IMR-90 (cell line): ENCODE measurements around the gene OR5W2. TPM values are rescaled to one million over a fixed set of nuclear protein-coding genes. Genes with fewer than 3 reads are reported as not detected.
"Not testable (repeated sequence)": the region's sequence is repeated elsewhere in the genome, so short reads cannot be mapped to it uniquely, and the experiment has no call there.

Source experiments
- ATAC-seq: fragments of 200-7000 bp; cut with Tn5 transposase; 2 replicates; pipeline ENCODE4 v1.9.1; 2020; ENCODE audit warnings: low read depth, mild to moderate bottlenecking, moderate library complexity
- BruUV-seq: library from RNA; stranded (reverse); fragments of 400-500 nt; replicated peaks from 2 replicates; lab custom pipeline; 2021; lab: Mats Ljungman, UMichigan
- CTCF ChIA-PET: fragments of 300-600 bp; formaldehyde crosslinking; extraction: SDS; loops from one replicate; lab custom pipeline; 2021; ENCODE audit warnings: antibody characterized with exemption; lab: Yijun Ruan, JAX
- POLR2A ChIA-PET: fragments of 300-600 bp; sonication (Branson Sonifier 250); formaldehyde crosslinking; loops from one replicate; lab custom pipeline; 2022; ENCODE audit warnings: antibody characterized with exemption; ENCODE audit not compliant: unreplicated experiment; lab: Charles Lee
- DNase-seq: peaks from one replicate; pipeline ENCODE4 v3.0.0; 2013
- H2AFZ ChIP-seq: replicated peaks from 2 replicates; pipeline ENCODE3; 2013; ENCODE audit warnings: low read length, mild to moderate bottlenecking; ENCODE audit not compliant: poor library complexity
- H2AK5ac ChIP-seq: 2 replicates; pipeline ENCODE4 v1.6.1; 2013; ENCODE audit warnings: low read depth, low read length, inconsistent platforms
- H2AK9ac ChIP-seq: replicated peaks from 2 replicates; pipeline ENCODE3; 2013; ENCODE audit warnings: mild to moderate bottlenecking, low read depth, low read length, moderate library complexity; ENCODE audit not compliant: poor library complexity
- H2BK120ac ChIP-seq: 2 replicates; pipeline ENCODE4 v1.6.1; 2013; ENCODE audit warnings: low read depth, low read length, inconsistent platforms
- H2BK15ac ChIP-seq: 3 replicates; pipeline ENCODE4 v1.6.1; 2013; ENCODE audit warnings: low read depth, low read length, inconsistent platforms
- H2BK20ac ChIP-seq: 2 replicates; pipeline ENCODE4 v1.6.1; 2013; ENCODE audit warnings: low read depth, mild to moderate bottlenecking, inconsistent platforms, low read length, moderate library complexity
- H2BK5ac ChIP-seq: 2 replicates; pipeline ENCODE4 v1.6.1; 2013; ENCODE audit warnings: mild to moderate bottlenecking, low read depth, low read length, inconsistent platforms; ENCODE audit not compliant: poor library complexity, severe bottlenecking
- H3K14ac ChIP-seq: replicated peaks from 2 replicates; pipeline ENCODE4 v1.6.1; 2013; ENCODE audit warnings: low read depth, low read length, inconsistent platforms
- H3K18ac ChIP-seq: 2 replicates; pipeline ENCODE4 v1.6.1; 2013; ENCODE audit warnings: low read depth, low read length, control low read depth
- H3K23ac ChIP-seq: 2 replicates; pipeline ENCODE4 v1.6.1; 2013; ENCODE audit warnings: low read depth, low read length, inconsistent platforms
- H3K27ac ChIP-seq: 2 replicates; pipeline ENCODE4 v1.5.1; 2013; ENCODE audit warnings: mild to moderate bottlenecking, control low read depth, low read length; ENCODE audit not compliant: insufficient read depth
- H3K27me3 ChIP-seq: 2 replicates; pipeline ENCODE4 v1.6.1; 2013; ENCODE audit warnings: low read length; ENCODE audit not compliant: control insufficient read depth, insufficient read depth
- H3K36me3 ChIP-seq: 2 replicates; pipeline ENCODE4 v1.6.1; 2013; ENCODE audit warnings: low read length, mixed read lengths; ENCODE audit not compliant: control insufficient read depth, insufficient read depth
- H3K4ac ChIP-seq: 2 replicates; pipeline ENCODE4 v1.6.1; 2013; ENCODE audit warnings: low read depth, low read length, inconsistent platforms
- H3K4me1 ChIP-seq: 2 replicates; pipeline ENCODE4 v1.6.1; 2013; ENCODE audit warnings: low read length, mixed read lengths; ENCODE audit not compliant: control insufficient read depth, insufficient read depth
- H3K4me2 ChIP-seq: 2 replicates; pipeline ENCODE4 v1.6.1; 2013; ENCODE audit warnings: low read depth, mild to moderate bottlenecking, control low read depth, low read length, moderate library complexity
- H3K4me3 ChIP-seq: 2 replicates; pipeline ENCODE4 v1.5.1; 2013; ENCODE audit warnings: low read depth, mild to moderate bottlenecking, control low read depth, low read length, moderate library complexity; ENCODE audit not compliant: insufficient read depth
- H3K56ac ChIP-seq: 2 replicates; pipeline ENCODE4 v1.6.1; 2013; ENCODE audit warnings: low read length, inconsistent platforms; ENCODE audit not compliant: insufficient read depth; ENCODE audit errors: extremely low read depth
- H3K79me1 ChIP-seq, 2 experiments: 2 replicates each; pipeline ENCODE4 v1.6.1; 2013; ENCODE audit warnings: low read length in 2 of 2, inconsistent platforms in 1 of 2, low read depth in 1 of 2
- H3K9ac ChIP-seq: 2 replicates; pipeline ENCODE4 v1.6.1; 2013; ENCODE audit warnings: low read depth, low read length, control low read depth
- H3K9me1 ChIP-seq: 2 replicates; pipeline ENCODE4 v1.6.1; 2013; ENCODE audit warnings: low read length, inconsistent platforms; ENCODE audit not compliant: insufficient read depth
- H3K9me3 ChIP-seq: 2 replicates; pipeline ENCODE4 v1.6.1; 2013; ENCODE audit warnings: low read length; ENCODE audit not compliant: control insufficient read depth, insufficient read depth
- H4K20me1 ChIP-seq: 2 replicates; pipeline ENCODE4 v1.6.1; 2013; ENCODE audit warnings: low read length, inconsistent platforms; ENCODE audit not compliant: insufficient read depth
- H4K5ac ChIP-seq: 2 replicates; pipeline ENCODE4 v1.6.1; 2013; ENCODE audit warnings: mild to moderate bottlenecking, low read depth, low read length, control low read depth
- H4K8ac ChIP-seq, 2 experiments: 2 replicates each; pipeline ENCODE4 v1.6.1; 2013; ENCODE audit warnings: low read depth in 2 of 2, low read length in 2 of 2, control low read depth in 1 of 2, inconsistent platforms in 1 of 2
- H4K91ac ChIP-seq: 2 replicates; pipeline ENCODE4 v1.6.1; 2013; ENCODE audit warnings: low read depth, low read length, inconsistent platforms; ENCODE audit not compliant: insufficient read depth
- WGBS, 2 experiments: methylation state at CpG; one replicate each; pipeline versions ENCODE4 v1.1.5 to v1.1.7; 2013; ENCODE audit warnings: missing lambda C conversion rate in 2 of 2; ENCODE audit not compliant: insufficient read length in 1 of 2; ENCODE audit errors: extremely low coverage in 2 of 2; 5-methylcytosine and 5-hydroxymethylcytosine counted together
- dilution Hi-C: fragments of 300-500 bp; cut with HindIII; formaldehyde crosslinking; loops from one replicate; pipeline ENCODE4 v1.14.3; 2018; ENCODE audit warnings: low sequenced_read_pairs; ENCODE audit not compliant: unreplicated experiment
- in situ Hi-C: fragments of 300-500 bp; cut with MboI; formaldehyde crosslinking; loops from 3 replicates; pipeline ENCODE4 v1.14.3; 2019; ENCODE audit warnings: low sequenced_read_pairs, inconsistent platforms, mixed read lengths
- intact Hi-C: fragments of 100-400 bp; cut with micrococcal nuclease; formaldehyde crosslinking; loops from 2 replicates; pipeline ENCODE4 v1.10.0; 2022
- polyA plus RNA-seq, 3 experiments: library from polyadenylated mRNA; depleted of rRNA; stranded (reverse); fragments of >200 nt; gene quantifications; 2 replicates each; pipeline ENCODE4 v1.2.3, GENCODE V29; 2012; ENCODE audit warnings: low replicate concordance in 1 of 3
- total RNA-seq: library from RNA; depleted of rRNA; stranded (reverse); fragments of >200 nt; gene quantifications from 2 replicates; pipeline ENCODE4 v1.2.3, GENCODE V29; 2012

OR5W2 gene
- total and polyA plus RNA-seq, 2 of the 4 experiments (the other 2 are of a cell fraction), result not detected

DNA sequence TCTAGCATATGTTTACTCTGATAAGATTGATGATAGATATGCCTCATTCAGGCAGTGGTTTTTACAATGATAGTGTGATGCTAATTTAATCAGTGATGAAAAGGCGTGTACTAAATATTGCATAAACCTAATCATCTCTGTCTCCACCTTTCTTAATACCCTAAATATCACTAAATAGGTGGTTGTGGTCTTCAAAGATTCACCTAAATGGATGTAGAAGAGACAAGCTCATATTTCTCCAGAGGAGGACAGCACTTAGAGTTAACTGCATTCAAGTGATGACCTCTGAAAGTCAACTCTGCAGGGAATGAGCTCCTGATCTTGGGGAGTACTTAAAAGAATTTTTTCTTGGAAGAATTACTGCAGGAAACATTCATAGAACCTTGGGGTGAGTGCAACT is 31.4 kb downstream of the OR5W2 start, which contains the start of gene TRIM51:
Gene TRIM51, plus strand, starts transcription at position 301 of the 400 bp plus-strand sequence. CDS start 2,132 bp downstream, outside the sequence.
- H2AFZ ChIP-seq, BruUV-seq, H3K27ac ChIP-seq, in situ Hi-C loops, H3K4me2 ChIP-seq, H3K9me3 ChIP-seq, H2BK120ac ChIP-seq, H3K27me3 ChIP-seq, H2BK5ac ChIP-seq, H2BK20ac ChIP-seq, POLR2A ChIA-PET, H4K5ac ChIP-seq, H3K79me1 ChIP-seq, H3K4me1 ChIP-seq, intact Hi-C loops, H2BK15ac ChIP-seq, H4K20me1 ChIP-seq, H3K4ac ChIP-seq, ATAC-seq, H3K18ac ChIP-seq, DNase-seq, H2AK9ac ChIP-seq, H3K4me3 ChIP-seq, H3K9me1 ChIP-seq, H3K23ac ChIP-seq, H3K36me3 ChIP-seq, H3K14ac ChIP-seq, dilution Hi-C loops, H3K9ac ChIP-seq, H2AK5ac ChIP-seq, H4K8ac ChIP-seq, CTCF ChIA-PET, H3K56ac ChIP-seq, H4K91ac ChIP-seq: not testable (repeated sequence)
- no CpG with 5 or more reads among the region's 1 CpG for WGBS, 2 experiments

DNA sequence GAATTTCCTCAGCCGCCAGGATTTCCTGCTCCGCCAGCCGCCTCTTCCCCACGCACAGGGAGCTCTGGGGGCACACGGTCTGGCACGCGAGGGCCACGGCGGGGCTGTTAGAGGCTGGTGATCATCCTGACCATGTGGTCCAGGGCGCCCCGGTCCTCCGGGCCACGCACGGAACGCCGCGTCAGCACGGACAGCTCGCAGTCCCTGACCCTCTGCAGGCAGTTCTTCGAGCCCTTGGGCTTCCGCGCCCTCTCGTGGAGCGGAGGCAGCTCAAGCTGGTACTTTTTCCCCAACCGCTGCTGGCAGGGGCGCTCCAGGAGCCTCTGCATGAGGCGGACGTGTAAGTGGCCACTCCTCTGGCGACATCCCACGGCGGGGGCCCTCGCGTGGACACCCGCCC is 41.2 kb downstream of the OR5W2 start:
- H2AFZ ChIP-seq, H2BK120ac ChIP-seq, H3K14ac ChIP-seq, H3K9ac ChIP-seq, H2AK5ac ChIP-seq, in situ Hi-C loops, H3K27me3 ChIP-seq, DNase-seq, H3K4me2 ChIP-seq, H3K18ac ChIP-seq, H3K4ac ChIP-seq, H2BK5ac ChIP-seq, H2BK20ac ChIP-seq, H3K56ac ChIP-seq, H3K4me1 ChIP-seq, H3K4me3 ChIP-seq, ATAC-seq, BruUV-seq, H2AK9ac ChIP-seq, H3K36me3 ChIP-seq, H4K5ac ChIP-seq, H4K20me1 ChIP-seq, H3K9me3 ChIP-seq, H3K27ac ChIP-seq, H3K23ac ChIP-seq, H4K91ac ChIP-seq, H2BK15ac ChIP-seq, H4K8ac ChIP-seq, intact Hi-C loops, dilution Hi-C loops, POLR2A ChIA-PET, H3K79me1 ChIP-seq, H3K9me1 ChIP-seq, CTCF ChIA-PET: not testable (repeated sequence)
- WGBS, 2 experiments, result 52% methylated on average over 19 of the region's 34 CpGs; no CpG with 5 or more reads in 1 of the 2 experiments
